Testis (tissue), 3 donors: ENCODE data around the gene GPATCH1. TPM values are rescaled to one million over a fixed set of nuclear protein-coding genes. Genes with fewer than 3 reads are reported as not detected.

ENCODE experiments used
- DNase-seq: peaks from one replicate; pipeline ENCODE4 v3.0.0-alpha.2; 2019
- H3K27ac ChIP-seq, 2 donors: fragments of 200-600 bp; sonication (generic); one replicate each; pipeline ENCODE4 v1.5.1; 2019
- H3K27me3 ChIP-seq: fragments of 200-600 bp; sonication (generic); one replicate; pipeline ENCODE4 v1.5.1; 2019
- H3K36me3 ChIP-seq: fragments of 200-600 bp; sonication (generic); one replicate; pipeline ENCODE4 v1.5.1; 2017; ENCODE audit warnings: low read depth; ENCODE audit errors: missing control alignments
- H3K4me1 ChIP-seq: fragments of 200-600 bp; sonication (generic); one replicate; pipeline ENCODE4 v1.5.1; 2019
- H3K4me3 ChIP-seq, 2 donors: fragments of 200-600 bp; sonication (generic); one replicate each; pipeline ENCODE4 v1.5.1; 2017 to 2019
- H3K9me3 ChIP-seq: fragments of 200-600 bp; sonication (generic); one replicate; pipeline ENCODE4 v1.5.1; 2017
- CTCF ChIP-seq, 3 experiments: fragments of 450-650 bp in 2 of 3; fragments of 200-600 bp in 1 of 3; sonication (generic) in 1 of 3; IDR thresholded peaks; one replicate each; pipeline ENCODE4 v1.5.1; 2016 to 2019; ENCODE audit warnings: antibody characterized with exemption in 3 of 3, mild to moderate bottlenecking in 2 of 3, moderate library complexity in 1 of 3
- POLR2A ChIP-seq: fragments of 450-650 bp; IDR thresholded peaks from one replicate; pipeline ENCODE4 v1.6.1; 2017; ENCODE audit warnings: antibody characterized with exemption, mild to moderate bottlenecking, moderate library complexity
- WGBS, 2 donors: methylation state at CpG; one replicate each; pipeline ENCODE4 v1.1.5; 2018; 5-methylcytosine and 5-hydroxymethylcytosine counted together
- intact Hi-C: fragments of 100-400 bp; cut with DNase I; formaldehyde crosslinking; loops from one replicate; pipeline ENCODE4 v1.15.1; 2023; ENCODE audit warnings: low total_unique reads
- polyA plus RNA-seq: library from polyadenylated mRNA; stranded (reverse); fragments of 350-450 nt; fragmentation: Illumina TruSeq; extraction: RNeasy Lipid Tissue Mini Kit (QIAGEN cat#74804); gene quantifications from one replicate; pipeline ENCODE4 v1.2.3, GENCODE V29; 2014; ENCODE audit warnings: low read depth, low replicate concordance; ENCODE audit not compliant: insufficient read depth
- total RNA-seq, 2 donors: library from RNA; depleted of rRNA; stranded (reverse); fragments of >200 nt; gene quantifications; one replicate each; pipeline ENCODE4 v1.2.3, GENCODE V29; 2016

Gene GPATCH1
- total and polyA plus RNA-seq, 3 donors from 2014 or later, result 12.0 to 14.2 (median 13.1) TPM

DNA sequence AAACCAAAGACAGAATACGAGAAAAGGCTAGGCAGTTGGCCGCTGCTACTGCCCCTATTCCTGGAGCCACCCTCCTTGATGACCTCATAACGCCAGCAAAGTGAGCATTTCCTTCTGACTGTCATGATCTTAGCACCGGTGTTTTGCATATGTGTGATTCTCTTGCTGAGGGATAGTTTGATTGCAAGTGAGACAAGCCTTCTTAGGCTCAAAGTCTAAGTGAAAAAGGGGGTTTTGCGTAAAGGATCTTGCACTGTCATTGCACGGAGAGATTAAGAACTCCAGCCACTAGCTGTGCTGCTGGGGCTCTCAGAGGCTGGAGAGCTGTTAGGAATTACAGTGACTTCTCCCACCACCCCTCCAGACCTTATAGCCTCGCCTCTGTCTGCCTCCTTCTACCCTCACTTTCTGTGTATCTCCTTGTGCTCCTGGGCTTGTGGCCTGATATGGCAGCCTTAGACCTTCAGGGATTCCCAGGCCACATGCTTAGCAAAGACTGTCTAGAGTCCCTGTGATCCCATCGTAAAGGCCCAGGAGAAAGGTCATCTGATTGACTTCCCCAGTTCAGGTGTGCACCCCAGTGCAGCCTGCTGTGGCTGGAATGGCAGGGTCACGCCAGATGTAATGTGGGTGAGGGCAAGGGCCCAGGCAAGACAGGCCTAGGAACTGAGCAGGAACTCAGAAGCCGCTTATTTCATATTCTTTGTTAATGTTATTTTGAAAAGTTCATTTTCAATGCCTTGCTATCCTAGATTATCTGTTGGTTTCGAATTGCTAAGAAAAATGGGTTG is 12.6 kb downstream of the GPATCH1 start:
- Histone ChIP-seq H3K4me1 (no peaks in the 10 kb centered on the region), H3K27me3 (no peaks in the 10 kb centered on the region), H3K9me3 (no peaks in the 10 kb centered on the region), H3K4me3 (no peak overlapping the region), H3K27ac (no peak overlapping the region), H3K36me3 (no peaks in the 10 kb centered on the region)
- no peak for TF ChIP-seq POLR2A
- TF ChIP-seq CTCF (IDR thresholded peaks at IDR 0.05), result no peak
- 90 to 97% methylated on average over 11 of the region's 11 CpGs for WGBS, 2 donors
- intact Hi-C loops, result no loop called here
- DNase-seq, result no peak

- no peaks in the 10 kb centered on the region for H3K9me3 ChIP-seq
- no peak overlapping the region for H3K27ac ChIP-seq
- H3K4me1 ChIP-seq, result no peaks in the 10 kb centered on the region
- intact Hi-C loops, result no loop called here
- no peaks in the 10 kb centered on the region for H3K36me3 ChIP-seq
- H3K27me3 ChIP-seq, result no peaks in the 10 kb centered on the region
- no peak for DNase-seq
- WGBS, 2 donors, result 93 to 94% methylated on average over 6 of the region's 6 CpGs
- TF ChIP-seq POLR2A (no peak), CTCF (IDR thresholded peaks at IDR 0.05) (no peak)
- H3K4me3 ChIP-seq, result no peak overlapping the region
Observed at GRCh38 chr19:33094436-33095067, 13.6 kb downstream of the GPATCH1 start.

DNA sequence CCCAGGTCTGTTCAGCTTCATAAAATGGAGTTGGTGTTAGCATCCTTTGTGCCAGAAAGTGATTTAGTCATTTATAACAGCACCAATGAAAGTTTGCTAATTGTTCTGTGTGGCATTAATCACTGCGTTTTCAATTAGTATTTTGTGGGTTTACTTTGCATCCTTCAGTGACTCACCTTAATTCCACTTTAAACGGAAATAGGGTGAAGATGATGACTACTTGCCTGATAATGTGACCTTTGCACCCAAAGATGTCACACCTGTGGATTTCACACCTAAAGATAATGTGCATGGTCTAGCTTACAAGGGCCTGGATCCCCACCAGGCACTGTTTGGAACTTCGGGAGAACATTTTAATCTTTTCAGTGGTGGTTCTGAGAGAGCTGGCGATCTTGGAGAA is 15.0 kb downstream of the GPATCH1 start:
- Histone ChIP-seq H3K4me1 (no peaks in the 10 kb centered on the region), H3K27me3 (no peaks in the 10 kb centered on the region), H3K27ac (no peak overlapping the region), H3K9me3 (no peaks in the 10 kb centered on the region), H3K36me3 (no peaks in the 10 kb centered on the region), H3K4me3 (no peak overlapping the region)
- WGBS, 2 donors, result 93 to 95% methylated on average over 4 of the region's 4 CpGs
- no peak for TF ChIP-seq CTCF (IDR thresholded peaks at IDR 0.05)
- no peak for TF ChIP-seq POLR2A
- DNase-seq, result no peak
- intact Hi-C loops, result no loop called here

DNA sequence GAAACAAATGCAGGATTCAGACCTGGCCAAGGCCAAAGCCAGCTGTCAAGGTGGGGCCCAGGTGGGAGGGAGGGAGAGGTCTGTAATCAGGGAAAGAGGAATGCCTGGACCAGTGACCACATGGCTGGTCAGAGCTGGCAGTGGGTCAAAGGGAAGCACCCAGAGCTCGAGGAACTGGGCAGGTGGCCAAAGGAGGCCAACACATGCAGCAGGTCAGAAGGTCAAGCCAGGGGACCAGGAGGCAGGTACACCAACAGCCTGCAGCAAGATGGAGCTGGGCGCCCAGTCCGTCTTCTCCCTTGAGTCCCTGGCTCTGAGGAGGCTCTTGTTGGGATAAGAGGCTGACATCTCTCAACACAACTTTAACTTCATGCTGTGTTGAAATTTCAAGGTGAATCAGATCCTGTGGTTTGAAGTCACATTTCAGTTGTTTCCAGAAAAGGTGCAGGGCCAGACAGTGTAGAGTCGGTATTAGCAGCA is 17.1 kb downstream of the GPATCH1 start:
- no peaks in the 10 kb centered on the region for H3K4me1 ChIP-seq

More for the DNA sequence above, 17.1 kb downstream of the GPATCH1 start:
- no peaks in the 10 kb centered on the region for H3K9me3 ChIP-seq
- H3K27me3 ChIP-seq, result no peaks in the 10 kb centered on the region
- H3K36me3 ChIP-seq, result no peaks in the 10 kb centered on the region
- no peak overlapping the region for H3K27ac ChIP-seq
- no peak for DNase-seq
- intact Hi-C loops, result no loop called here
- TF ChIP-seq CTCF (IDR thresholded peaks at IDR 0.05) (no peak), POLR2A (no peak)
- 71 to 81% methylated on average over 3 to 4 of the region's 4 CpGs for WGBS, 2 donors
- H3K4me3 ChIP-seq, result no peak overlapping the region
